ENCODE measurements around the gene CAPZA1.

Gene CAPZA1

DNA sequence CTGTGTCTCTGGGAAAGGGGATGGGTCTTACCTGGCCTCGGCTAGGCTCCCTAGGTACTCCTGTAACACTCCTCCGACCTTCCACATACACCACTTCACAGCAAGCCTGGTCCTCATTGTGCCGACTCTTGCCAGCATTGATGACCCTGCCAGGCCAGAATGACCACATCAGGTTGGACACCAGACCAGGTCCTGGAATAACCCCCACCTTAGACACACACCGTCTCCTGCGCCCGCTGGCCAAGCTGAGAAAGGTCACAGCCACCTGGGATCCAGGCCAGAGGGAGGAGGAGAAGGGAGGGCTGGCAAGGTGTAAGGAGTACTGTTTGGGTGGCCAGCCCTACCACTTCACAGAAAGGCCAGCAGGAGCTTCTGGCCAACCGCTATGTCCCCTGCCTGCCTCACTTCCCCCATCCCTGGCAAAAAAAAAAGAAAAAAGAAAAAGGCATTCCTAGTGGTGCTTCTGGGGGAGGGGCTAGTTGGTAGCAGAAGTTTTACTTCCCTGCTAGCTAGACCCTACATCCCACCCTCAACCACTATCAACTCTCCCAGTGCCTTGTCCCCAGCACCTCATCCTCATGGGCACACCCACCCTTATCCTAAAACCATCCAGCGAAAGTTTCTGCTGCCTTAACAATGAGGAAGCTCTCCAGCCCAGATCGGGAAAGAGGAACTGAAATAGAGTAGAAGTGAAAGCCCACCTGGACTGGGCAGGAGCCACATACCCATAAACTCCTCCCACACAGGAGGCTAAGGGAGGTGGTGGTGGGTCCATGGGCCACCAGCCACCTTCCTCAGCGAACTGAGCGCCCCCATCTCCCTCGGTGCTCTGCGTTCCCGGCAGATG lies 94.1 kb downstream of the CAPZA1 start:
- DNase-seq: no peak

DNA sequence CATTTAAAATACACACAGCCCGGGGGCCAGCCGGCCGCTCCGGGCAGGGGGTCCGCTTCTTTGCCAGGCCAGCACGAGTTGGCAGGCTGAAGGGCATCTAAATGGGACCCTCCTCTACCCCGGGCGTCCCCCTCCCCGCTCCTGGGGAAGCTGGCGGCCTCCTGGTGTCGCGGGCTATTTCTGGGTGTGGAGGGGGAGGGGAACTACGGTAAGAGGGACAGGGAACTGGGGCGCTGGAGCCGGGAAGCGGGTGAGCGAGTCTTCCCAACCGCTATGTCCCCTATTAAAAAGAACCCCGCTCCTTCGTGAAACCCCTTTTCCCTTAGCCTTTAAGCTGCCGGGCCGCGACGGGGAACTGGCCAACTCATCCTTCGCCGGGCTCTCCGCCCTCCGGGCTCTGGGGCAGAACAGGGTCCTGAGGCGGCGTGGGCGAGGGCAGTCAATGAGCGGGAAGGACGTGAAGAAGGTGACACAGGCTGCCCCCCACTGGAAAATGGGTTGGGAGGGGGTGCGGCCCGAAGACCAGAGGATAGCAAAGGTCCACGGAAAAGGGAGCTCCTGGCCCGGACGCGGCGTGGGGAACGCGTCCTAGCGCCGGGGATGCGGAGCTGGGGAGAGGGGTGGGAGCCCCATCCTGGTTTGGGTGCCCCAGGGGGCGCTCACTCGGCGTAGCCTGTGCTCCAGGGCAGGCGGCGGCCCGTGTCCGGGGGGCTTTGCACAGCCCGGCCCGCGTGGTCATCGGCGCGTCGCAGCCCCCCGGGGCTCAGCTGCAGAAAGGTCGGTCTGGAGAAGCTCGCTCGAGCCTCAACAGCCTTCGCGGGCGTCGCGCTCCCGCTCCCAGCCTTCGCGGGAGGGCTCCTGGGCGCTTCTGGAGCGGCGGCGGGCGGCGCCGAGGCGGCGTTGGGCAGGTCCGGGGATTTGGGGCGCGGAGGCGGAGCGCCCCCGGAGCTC lies 95.0 kb downstream of the CAPZA1 start:
- DNase-seq: peak in 3 of 58 donors; percentile 27 to 67 (median 37)

- peak in 54 of 58 donors; percentile 26 to 91 (median 72) for DNase-seq
These were observed 95.8 kb downstream of the CAPZA1 start, which contains the start of gene PPM1J for GRCh38 chr1:112715264-112716053. PPM1J (minus strand) TSS chr1:112715332; CDS start chr1:112715301, 31 bp downstream.

DNA sequence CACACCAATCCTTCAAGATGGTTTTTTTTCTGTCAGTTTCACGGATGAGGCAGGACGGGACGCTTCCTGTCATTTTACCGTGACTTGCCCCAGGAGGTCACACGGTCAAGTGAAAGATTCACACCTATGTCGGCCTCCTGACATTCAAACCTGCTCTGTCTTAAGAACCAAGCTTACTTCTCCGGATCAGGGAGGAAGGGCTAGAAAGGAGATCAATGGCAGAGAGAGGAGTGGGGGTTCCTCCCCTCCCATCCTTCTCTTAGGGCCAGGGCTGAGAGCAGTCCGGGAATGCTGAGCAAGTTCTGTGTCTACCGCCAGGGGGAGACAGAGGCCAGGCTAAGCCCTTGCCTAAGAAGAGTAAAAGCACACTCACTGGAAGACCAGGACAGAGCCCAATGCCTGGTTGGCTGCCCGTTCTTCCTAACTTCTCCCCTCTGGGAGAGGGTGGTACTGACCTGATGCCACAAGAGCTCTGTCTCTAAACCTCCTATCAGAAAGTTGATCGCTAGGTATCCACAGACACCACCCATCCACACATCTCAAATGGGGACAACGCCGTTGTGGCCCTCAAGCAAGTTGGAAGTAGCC lies 96.6 kb downstream of the CAPZA1 start:
- peak in 57 of 58 donors; percentile 8 to 92 (median 78) for DNase-seq

GRCh38 chr1:112717263-112717873 lies 97.7 kb downstream of the CAPZA1 start:
- no peak for DNase-seq

DNA sequence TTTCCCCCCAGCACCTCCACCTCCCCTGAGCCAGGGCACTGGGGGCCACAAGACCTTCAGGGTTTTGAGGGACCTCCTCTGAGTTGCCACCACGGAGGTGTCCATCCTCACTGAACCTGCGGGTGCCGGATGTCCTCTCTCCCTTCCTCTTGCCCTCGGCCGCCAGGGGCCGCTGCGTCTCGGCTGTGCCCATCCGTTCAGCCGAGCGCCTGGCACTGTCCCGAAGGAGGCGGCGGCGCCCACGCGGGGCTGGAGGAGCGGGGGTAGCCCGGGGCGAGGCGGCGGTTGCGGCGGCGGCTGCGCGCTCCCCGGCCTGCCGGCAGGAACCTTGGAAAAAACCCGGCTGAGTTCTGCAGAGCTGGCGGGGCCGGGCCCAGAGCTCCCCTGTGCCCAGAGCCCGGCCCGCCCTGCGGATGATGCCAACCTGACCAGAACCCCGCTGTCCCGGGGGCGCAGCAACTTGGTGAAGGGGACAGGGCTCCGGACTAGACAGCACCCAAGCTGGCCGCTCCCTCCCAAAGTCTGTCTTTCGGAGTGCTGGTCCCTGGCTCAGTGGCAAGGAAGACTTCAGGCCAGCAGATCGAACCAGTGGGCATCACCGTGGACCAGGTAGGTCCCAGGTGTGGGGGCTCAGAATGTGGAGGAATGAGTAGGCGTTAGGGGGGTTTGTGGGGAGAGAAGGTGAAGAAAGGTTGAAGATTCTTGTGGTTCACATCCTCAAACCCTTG lies 99.2 kb downstream of the CAPZA1 start:
- DNase-seq: peak in 55 of 58 donors; percentile 22 to 83 (median 58)

GRCh38 chr1:112719706-112720105 lies 100.1 kb downstream of the CAPZA1 start:
- DNase-seq: no peak

DNA sequence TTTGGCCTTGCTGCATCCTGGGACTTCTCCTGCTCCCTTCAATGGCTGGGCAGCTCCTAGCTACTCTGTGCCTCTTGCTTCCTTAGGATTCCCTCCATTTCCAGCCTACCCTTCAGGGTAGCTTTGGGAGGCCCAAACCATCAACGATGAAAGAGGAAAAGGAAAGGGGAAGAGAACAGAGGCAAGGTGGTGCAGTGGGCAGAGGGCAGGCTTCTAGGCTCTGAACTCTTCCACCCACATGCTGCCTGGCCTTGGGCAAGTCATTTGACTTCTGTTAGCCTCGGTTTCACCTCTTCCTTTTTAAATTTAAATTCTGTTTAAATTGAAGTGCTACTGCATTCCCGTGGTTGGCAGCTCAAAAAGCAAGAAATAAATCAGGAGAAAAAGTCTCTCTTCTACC lies 101.2 kb downstream of the CAPZA1 start:
- DNase-seq: no peak
